Measurements from ENCODE around the gene IQCC. TPM values are rescaled to one million over a fixed set of nuclear protein-coding genes. Genes with fewer than 3 reads are reported as not detected.

IQCC gene
- total RNA-seq, 2 experiments from 2014 or later, result 2.4 to 3.2 TPM

GRCh38 chr1:32255072-32256071, 49.9 kb downstream of the IQCC start:
- ChIA-PET POLR2A (interaction anchor here (0.6 to 21.2 kb wide), 14 partner anchors 6 to 148 kb away, joined by 3 to 543 read pairs (median 6); partner anchors contain the start of genes BSDC1, FAM167B, HDAC1 and KPNA6), CTCF (interaction anchor here (0.6 to 2.4 kb wide), 9 partner anchors 12 to 313 kb away, joined by 3 to 13 read pairs (median 4); partner anchors contain the start of gene MARCKSL1)
- Histone ChIP-seq H3K27ac (ENCODE audit: low read depth in 1 of 2, low read length in 2 of 2) (peak overlapping the region; percentile 37 to 94), H3K36me3 (ENCODE audit: insufficient read depth, low read length) (peaks cover 17% of the 10 kb centered on the region), H3K4me1 (ENCODE audit: insufficient read depth, low read length) (peaks cover 79% of the 10 kb centered on the region), H3K27me3 (ENCODE audit: control insufficient read depth in 1 of 2, insufficient read depth in 2 of 2, low read length in 2 of 2) (no peaks in the 10 kb centered on the region), H3K4me3 (ENCODE audit: low read length) (peak overlapping the region; percentile 71), H3K9me3 (ENCODE audit: control insufficient read depth in 1 of 2, insufficient read depth in 1 of 2, low read length in 2 of 2) (no peaks in the 10 kb centered on the region)
- no peak for TF ChIP-seq CTCF (IDR thresholded peaks at IDR 0.05)
- ATAC-seq (ENCODE audit: poor library complexity) (peak; percentile 39), DNase-seq (peak in 5 of 14 experiments; percentile 19 to 60 (median 53))
- H3K27me3 Mint-ChIP-seq, result no peaks in the 10 kb centered on the region
- intact Hi-C loops (cut with DNase I, micrococcal nuclease), result no loop called here
- peaks cover 68% of the 10 kb centered on the region for H3K36me3 Mint-ChIP-seq (ENCODE audit: low read depth)
- peak overlapping the region; percentile 99 for H3K27ac Mint-ChIP-seq
- peaks cover 57% of the 10 kb centered on the region for H3K4me1 Mint-ChIP-seq (ENCODE audit: low read depth)
- no peaks in the 10 kb centered on the region for H3K9me3 Mint-ChIP-seq
- peak overlapping the region; percentile 91 for H3K4me3 Mint-ChIP-seq

GRCh38 chr1:32256473-32257226, 51.2 kb downstream of the IQCC start:
- Histone ChIP-seq H3K4me3 (ENCODE audit: low read length) (peak overlapping the region; percentile 71), H3K27me3 (ENCODE audit: control insufficient read depth in 1 of 2, insufficient read depth in 2 of 2, low read length in 2 of 2) (no peaks in the 10 kb centered on the region), H3K36me3 (ENCODE audit: insufficient read depth, low read length) (peaks cover 30% of the 10 kb centered on the region), H3K9me3 (ENCODE audit: control insufficient read depth in 1 of 2, insufficient read depth in 1 of 2, low read length in 2 of 2) (no peaks in the 10 kb centered on the region), H3K4me1 (ENCODE audit: insufficient read depth, low read length) (peaks cover 83% of the 10 kb centered on the region), H3K27ac (ENCODE audit: low read depth in 1 of 2, low read length in 2 of 2) (peak overlapping the region; percentile 18 to 94)
- H3K9me3 Mint-ChIP-seq, result no peaks in the 10 kb centered on the region
- peak overlapping the region; percentile 92 for H3K4me3 Mint-ChIP-seq
- intact Hi-C loops (cut with DNase I, micrococcal nuclease), result no loop called here
- ChIA-PET POLR2A (interaction anchor here (1.3 to 21.2 kb wide), 7 partner anchors 6 to 79 kb away, joined by 3 to 543 read pairs (median 16); partner anchors contain the start of genes FAM167B, HDAC1, LCK and MARCKSL1), CTCF (interaction anchor here (1.5 to 7.5 kb wide), 4 partner anchors 8 to 41 kb away, joined by 3 to 40 read pairs (median 14); no protein-coding TSS in a partner anchor)
- DNase-seq (peak in 2 of 14 experiments; percentile 47 to 52), ATAC-seq (ENCODE audit: poor library complexity) (peak; percentile 22)
- H3K36me3 Mint-ChIP-seq (ENCODE audit: low read depth), result peaks cover 65% of the 10 kb centered on the region
- no peaks in the 10 kb centered on the region for H3K27me3 Mint-ChIP-seq
- no peak for TF ChIP-seq CTCF (IDR thresholded peaks at IDR 0.05)
- peak overlapping the region; percentile 99 for H3K27ac Mint-ChIP-seq
- peaks cover 54% of the 10 kb centered on the region for H3K4me1 Mint-ChIP-seq (ENCODE audit: low read depth)

GRCh38 chr1:32257227-32257508, 51.7 kb downstream of the IQCC start:
- peak overlapping the region; percentile 71 for H3K4me3 ChIP-seq (ENCODE audit: low read length)
- H3K9me3 ChIP-seq (ENCODE audit: control insufficient read depth in 1 of 2, insufficient read depth in 1 of 2, low read length in 2 of 2), result no peaks in the 10 kb centered on the region
- ChIA-PET CTCF (interaction anchor here (1.5 to 7.5 kb wide), 4 partner anchors 8 to 41 kb away, joined by 3 to 40 read pairs (median 14); no protein-coding TSS in a partner anchor), POLR2A (interaction anchor here (3.0 to 21.2 kb wide), 6 partner anchors 5 to 79 kb away, joined by 10 to 543 read pairs (median 96); partner anchors contain the start of genes FAM167B, HDAC1, LCK and MARCKSL1)
- Mint-ChIP-seq H3K4me1 (ENCODE audit: low read depth) (peaks cover 54% of the 10 kb centered on the region), H3K27ac (peak overlapping the region; percentile 99), H3K36me3 (ENCODE audit: low read depth) (peaks cover 60% of the 10 kb centered on the region), H3K4me3 (peak overlapping the region; percentile 92), H3K9me3 (no peaks in the 10 kb centered on the region), H3K27me3 (no peaks in the 10 kb centered on the region)
- peak overlapping the region; percentile 18 to 94 for H3K27ac ChIP-seq (ENCODE audit: low read depth in 1 of 2, low read length in 2 of 2)
- DNase-seq (no peak), ATAC-seq (ENCODE audit: poor library complexity) (no peak)
- peaks cover 34% of the 10 kb centered on the region for H3K36me3 ChIP-seq (ENCODE audit: insufficient read depth, low read length)
- H3K4me1 ChIP-seq (ENCODE audit: insufficient read depth, low read length), result peaks cover 86% of the 10 kb centered on the region
- no peaks in the 10 kb centered on the region for H3K27me3 ChIP-seq (ENCODE audit: control insufficient read depth in 1 of 2, insufficient read depth in 2 of 2, low read length in 2 of 2)
- intact Hi-C loops (cut with DNase I, micrococcal nuclease), result no loop called here
- no peak for TF ChIP-seq CTCF (IDR thresholded peaks at IDR 0.05)
